ENCODE results near the gene PDILT. TPM values are rescaled to one million over a fixed set of nuclear protein-coding genes. Genes with fewer than 3 reads are reported as not detected.

PDILT gene
- total and polyA plus RNA-seq, 2 experiments from 2014 or later = not detected

- no peak for TF ChIP-seq CTCF (IDR thresholded peaks at IDR 0.05; ENCODE audit: low read depth, low read length)
- no peak overlapping the region for H3K27ac ChIP-seq
- no peaks in the 10 kb centered on the region for H3K9me3 ChIP-seq (ENCODE audit: low read depth)
- no peaks in the 10 kb centered on the region for H3K36me3 ChIP-seq
- no peak for DNase-seq (ENCODE audit: low read depth in 1 of 2, low spot score in 1 of 2)
- H3K4me3 ChIP-seq = no peak overlapping the region
- H3K4me1 ChIP-seq (ENCODE audit: low read depth) = no peaks in the 10 kb centered on the region
- peaks cover under 1% of the 10 kb centered on the region for H3K27me3 ChIP-seq
Observed at GRCh38 chr16:20347666-20348364, 56.7 kb downstream of the PDILT start.

GRCh38 chr16:20344611-20345010 is 59.9 kb downstream of the PDILT start:
- Histone ChIP-seq H3K4me1 (ENCODE audit: low read depth) (no peaks in the 10 kb centered on the region), H3K4me3 (no peak overlapping the region), H3K9me3 (ENCODE audit: low read depth) (no peaks in the 10 kb centered on the region), H3K36me3 (no peaks in the 10 kb centered on the region), H3K27ac (no peak overlapping the region), H3K27me3 (no peaks in the 10 kb centered on the region)
- TF ChIP-seq CTCF (IDR thresholded peaks at IDR 0.05; ENCODE audit: low read depth, low read length) = no peak
- DNase-seq (ENCODE audit: low read depth in 1 of 2, low spot score in 1 of 2) = no peak

GRCh38 chr16:20339744-20340143 is 64.8 kb downstream of the PDILT start:
- no peaks in the 10 kb centered on the region for H3K36me3 ChIP-seq
- DNase-seq (ENCODE audit: low read depth in 1 of 2, low spot score in 1 of 2) = no peak
- no peak overlapping the region for H3K27ac ChIP-seq
- no peaks in the 10 kb centered on the region for H3K27me3 ChIP-seq
- TF ChIP-seq CTCF (IDR thresholded peaks at IDR 0.05; ENCODE audit: low read depth, low read length) = no peak
- H3K9me3 ChIP-seq (ENCODE audit: low read depth) = no peaks in the 10 kb centered on the region
- H3K4me3 ChIP-seq = no peak overlapping the region
- no peaks in the 10 kb centered on the region for H3K4me1 ChIP-seq (ENCODE audit: low read depth)

GRCh38 chr16:20336955-20337354 is 67.6 kb downstream of the PDILT start:
- TF ChIP-seq CTCF (IDR thresholded peaks at IDR 0.05; ENCODE audit: low read depth, low read length) = no peak
- Histone ChIP-seq H3K36me3 (no peaks in the 10 kb centered on the region), H3K9me3 (ENCODE audit: low read depth) (no peaks in the 10 kb centered on the region), H3K4me1 (ENCODE audit: low read depth) (no peaks in the 10 kb centered on the region), H3K4me3 (no peak overlapping the region), H3K27me3 (no peaks in the 10 kb centered on the region), H3K27ac (no peak overlapping the region)
- DNase-seq (ENCODE audit: low read depth in 1 of 2, low spot score in 1 of 2) = no peak

- no peaks in the 10 kb centered on the region for H3K36me3 ChIP-seq
- DNase-seq (ENCODE audit: low read depth in 1 of 2, low spot score in 1 of 2) = no peak
- TF ChIP-seq CTCF (IDR thresholded peaks at IDR 0.05; ENCODE audit: low read depth, low read length) = no peak
- H3K27me3 ChIP-seq = no peaks in the 10 kb centered on the region
- H3K4me1 ChIP-seq (ENCODE audit: low read depth) = no peaks in the 10 kb centered on the region
- H3K27ac ChIP-seq = no peak overlapping the region
- no peak overlapping the region for H3K4me3 ChIP-seq
- no peaks in the 10 kb centered on the region for H3K9me3 ChIP-seq (ENCODE audit: low read depth)
Observed at GRCh38 chr16:20334396-20334795, 70.1 kb downstream of the PDILT start.
